T-cell (primary cell): ENCODE measurements around the gene TNFRSF12A. TPM values are rescaled to one million over a fixed set of nuclear protein-coding genes. Genes with fewer than 3 reads are reported as not detected.
"Not testable (repeated sequence)": the region's sequence is repeated elsewhere in the genome, so short reads cannot be mapped to it uniquely, and the experiment has no call there.

Experiments used
- ATAC-seq, 4 experiments: fragments of 200-7000 bp in 3 of 4; fragments of 150-1000 bp in 1 of 4; cut with Tn5 transposase; replicated peaks in 1 of 4; 1 replicate in 3 of 4; 2 replicates in 1 of 4; pipeline ENCODE4 v1.10.0; 2021; ENCODE audit warnings: moderate library complexity in 3 of 4, mild to moderate bottlenecking in 2 of 4, moderate number of reproducible peaks in 1 of 4
- CTCF ChIA-PET, 2 donors: fragments of 300-600 bp; sonication (Branson Sonifier 250); formaldehyde crosslinking; loops; one replicate each; lab custom pipeline; 2022; ENCODE audit warnings: antibody characterized with exemption in 2 of 2; lab: Charles Lee
- POLR2A ChIA-PET, 2 donors: fragments of 300-600 bp; sonication (Branson Sonifier 250); formaldehyde crosslinking; loops; one replicate each; lab custom pipeline; 2022; ENCODE audit warnings: antibody characterized with exemption in 2 of 2; lab: Charles Lee
- DNase-seq, 35 experiments: peaks; one replicate each; pipeline versions ENCODE4 v3.0.0 to v3.0.0-alpha.2; 2013 to 2023
- H3K27ac ChIP-seq: one replicate; pipeline ENCODE4 v1.5.1; 2013; ENCODE audit warnings: low read length
- H3K27me3 ChIP-seq, 2 experiments: replicated peaks in 1 of 2; 1 replicate in 1 of 2; 2 replicates in 1 of 2; pipeline versions ENCODE4 v1.6.1 to v1.7.0; 2013; ENCODE audit warnings: low read length in 1 of 2, mixed read lengths in 1 of 2; ENCODE audit not compliant: control insufficient read depth in 2 of 2, insufficient read depth in 2 of 2; ENCODE audit errors: extremely low read depth in 1 of 2
- H3K36me3 ChIP-seq, 2 donors: 1 replicate in 1 of 2; 2 replicates in 1 of 2; pipeline versions ENCODE4 v1.6.1 to v1.7.0; 2013; ENCODE audit warnings: low read length in 1 of 2; ENCODE audit not compliant: control insufficient read depth in 2 of 2, insufficient read depth in 1 of 2; ENCODE audit errors: extremely low read depth in 1 of 2
- H3K4me1 ChIP-seq, 2 experiments: 1 replicate in 1 of 2; 2 replicates in 1 of 2; pipeline versions ENCODE4 v1.6.1 to v1.7.0; 2013; ENCODE audit warnings: low read length in 2 of 2, mixed read lengths in 1 of 2; ENCODE audit not compliant: insufficient read depth in 2 of 2, control insufficient read depth in 1 of 2; ENCODE audit errors: extremely low read depth in 1 of 2
- H3K4me3 ChIP-seq, 2 donors: 1 replicate in 1 of 2; 2 replicates in 1 of 2; pipeline versions ENCODE4 v1.5.1 to v1.7.0; 2013; ENCODE audit warnings: mild to moderate bottlenecking in 2 of 2, low read length in 1 of 2, moderate library complexity in 1 of 2; ENCODE audit not compliant: control insufficient read depth in 1 of 2; ENCODE audit errors: extremely low read depth in 1 of 2
- H3K9me3 ChIP-seq: 2 replicates; pipeline ENCODE4 v1.7.0; 2013
- H3K27ac Mint-ChIP-seq, 2 donors: one replicate each; pipeline ENCODE4 v1.8.0; 2020 to 2021; ENCODE audit warnings: mild to moderate bottlenecking in 2 of 2, mixed read lengths in 2 of 2
- H3K27me3 Mint-ChIP-seq, 2 donors: one replicate each; pipeline ENCODE4 v1.8.0; 2021 to 2022; ENCODE audit warnings: mixed read lengths in 2 of 2
- H3K36me3 Mint-ChIP-seq: one replicate; pipeline ENCODE4 v1.8.0; 2021; ENCODE audit warnings: mixed read lengths
- H3K4me1 Mint-ChIP-seq, 3 donors: one replicate each; pipeline ENCODE4 v1.8.0; 2020 to 2022; ENCODE audit warnings: mixed read lengths in 3 of 3, mild to moderate bottlenecking in 1 of 3
- H3K4me3 Mint-ChIP-seq, 3 donors: one replicate each; pipeline ENCODE4 v1.8.0; 2020 to 2022; ENCODE audit warnings: mild to moderate bottlenecking in 3 of 3, mixed read lengths in 3 of 3, moderate library complexity in 3 of 3
- H3K9me3 Mint-ChIP-seq, 3 donors: one replicate each; pipeline ENCODE4 v1.8.0; 2020 to 2022; ENCODE audit warnings: mixed read lengths in 3 of 3
- WGBS: methylation state at CpG from one replicate; pipeline ENCODE4 v1.1.5; 2013; ENCODE audit warnings: missing lambda C conversion rate; ENCODE audit not compliant: insufficient coverage; 5-methylcytosine and 5-hydroxymethylcytosine counted together
- total RNA-seq, 35 experiments: library from RNA in 6 of 35; stranded (reverse) in 6 of 35; fragments of 120-200 nt in 1 of 35; gene quantifications; one replicate each; pipeline versions ENCODE4 v1.2.1 to v1.2.4 and lab custom pipeline; 2013 to 2026

Gene TNFRSF12A
- total RNA-seq, 5 donors from 2014 or later (not counting 1 experiment from before 2014, with no cell fraction given) = 0.43 to 3.7 (median 2.5) TPM

- Mint-ChIP-seq H3K27ac (peak overlapping the region; percentile 9 to 55), H3K4me1 (peaks cover 29 to 47% (median 44%) of the 10 kb centered on the region in 3 donors), H3K4me3 (no peak overlapping the region), H3K36me3 (peaks cover 13% of the 10 kb centered on the region), H3K9me3 (no peaks in the 10 kb centered on the region), H3K27me3 (peaks cover 0 to 6% of the 10 kb centered on the region in 2 donors)
- DNase-seq (no peak), ATAC-seq (no peak)
- peaks cover 2 to 7% of the 10 kb centered on the region in 2 donors for H3K36me3 ChIP-seq
- CTCF ChIA-PET = interaction anchor here in 1 of 2 donors (0.6 to 1.6 kb wide), 2 partner anchors 66 to 79 kb away, joined by 4 read pairs; no protein-coding TSS in a partner anchor
- H3K27me3 ChIP-seq = peaks cover 0 to 32% of the 10 kb centered on the region in 2 experiments
- peaks cover 8 to 40% of the 10 kb centered on the region in 2 experiments for H3K4me1 ChIP-seq
- 25% methylated on average over 1 of the region's 4 CpGs for WGBS
- POLR2A ChIA-PET = interaction anchor here in 1 of 2 donors (0.6 kb wide), 1 partner anchor 33 kb away, joined by 3 read pairs; no protein-coding TSS in a partner anchor
- no peaks in the 10 kb centered on the region for H3K9me3 ChIP-seq
- no peak overlapping the region for H3K4me3 ChIP-seq
- no peak overlapping the region for H3K27ac ChIP-seq
Measured at GRCh38 chr16:3051009-3051408, 30.8 kb downstream of the TNFRSF12A start.

GRCh38 chr16:3051494-3051893 lies 31.3 kb downstream of the TNFRSF12A start:
- H3K27ac ChIP-seq = no peak overlapping the region
- peaks cover 0 to 6% of the 10 kb centered on the region in 2 donors for H3K27me3 Mint-ChIP-seq
- DNase-seq (no peak), ATAC-seq (no peak)
- no peaks in the 10 kb centered on the region for H3K9me3 Mint-ChIP-seq
- peaks cover 8 to 40% of the 10 kb centered on the region in 2 experiments for H3K4me1 ChIP-seq
- H3K36me3 Mint-ChIP-seq = peaks cover 13% of the 10 kb centered on the region
- CTCF ChIA-PET = interaction anchor here in 1 of 2 donors (0.6 to 1.6 kb wide), 2 partner anchors 50 to 78 kb away, joined by 3 to 4 read pairs; no protein-coding TSS in a partner anchor
- H3K9me3 ChIP-seq = no peaks in the 10 kb centered on the region
- peak overlapping the region in 1 of 2 donors; percentile 9 for H3K27ac Mint-ChIP-seq
- H3K27me3 ChIP-seq = peaks cover 0 to 27% of the 10 kb centered on the region in 2 experiments
- no peak overlapping the region for H3K4me3 ChIP-seq
- peaks cover 2 to 7% of the 10 kb centered on the region in 2 donors for H3K36me3 ChIP-seq
- POLR2A ChIA-PET = interaction anchor here (0.6 to 0.7 kb wide), 2 partner anchors 32 to 83 kb away, joined by 3 read pairs; partner anchors contain the start of gene ZNF213 (in 1 of the 2)
- H3K4me1 Mint-ChIP-seq = peaks cover 29 to 50% (median 45%) of the 10 kb centered on the region in 3 donors
- 100% methylated on average over 4 of the region's 9 CpGs for WGBS
- no peak overlapping the region for H3K4me3 Mint-ChIP-seq

- DNase-seq, POLR2A ChIA-PET, CTCF ChIA-PET, H3K27ac ChIP-seq, H3K9me3 ChIP-seq, H3K9me3 Mint-ChIP-seq, H3K36me3 ChIP-seq, H3K4me3 ChIP-seq, H3K27me3 Mint-ChIP-seq, H3K4me3 Mint-ChIP-seq: not testable (repeated sequence)
- Mint-ChIP-seq H3K4me1 (peaks cover 34 to 59% (median 54%) of the 10 kb centered on the region in 3 donors), H3K27ac (peak overlapping the region in 1 of 2 donors; percentile 73), H3K36me3 (peaks cover 13% of the 10 kb centered on the region)
- WGBS = 77% methylated on average over 3 of the region's 12 CpGs
- peak; percentile 38 to 63 (median 52) for ATAC-seq
- Histone ChIP-seq H3K27me3 (peaks cover 0 to 15% of the 10 kb centered on the region in 2 experiments), H3K4me1 (peaks cover 8 to 43% of the 10 kb centered on the region in 2 experiments)
Measured at GRCh38 chr16:3052571-3053329, 32.6 kb downstream of the TNFRSF12A start.

GRCh38 chr16:3053330-3053710 lies 33.2 kb downstream of the TNFRSF12A start:
- peaks cover 13% of the 10 kb centered on the region for H3K36me3 Mint-ChIP-seq
- H3K36me3 ChIP-seq, H3K27me3 ChIP-seq, H3K9me3 Mint-ChIP-seq, H3K27ac ChIP-seq, H3K27me3 Mint-ChIP-seq, POLR2A ChIA-PET, H3K4me3 ChIP-seq, CTCF ChIA-PET, H3K9me3 ChIP-seq: not testable (repeated sequence)
- DNase-seq = peak in 2 of 35 experiments; percentile 32 to 41
- H3K4me1 ChIP-seq = peaks cover 8 to 48% of the 10 kb centered on the region in 2 experiments
- WGBS = no CpG with 5 or more reads among the region's 13 CpGs
- peak overlapping the region in 1 of 2 donors; percentile 3 for H3K27ac Mint-ChIP-seq
- H3K4me3 Mint-ChIP-seq = peak overlapping the region in 1 of 3 donors; percentile 5
- ATAC-seq = peak; percentile 49 to 63 (median 52)
- peaks cover 34 to 58% (median 49%) of the 10 kb centered on the region in 3 donors for H3K4me1 Mint-ChIP-seq

GRCh38 chr16:3054965-3055733 lies 35.0 kb downstream of the TNFRSF12A start:
- peaks cover 5 to 7% of the 10 kb centered on the region in 2 donors for H3K36me3 ChIP-seq
- Mint-ChIP-seq H3K9me3 (no peaks in the 10 kb centered on the region), H3K4me3 (peak overlapping the region; percentile 37 to 88 (median 39)), H3K36me3 (peaks cover 13% of the 10 kb centered on the region), H3K27ac (peak overlapping the region; percentile 84 to 93), H3K4me1 (peaks cover 41 to 60% (median 50%) of the 10 kb centered on the region in 3 donors), H3K27me3 (no peaks in the 10 kb centered on the region)
- DNase-seq (peak in 1 of 35 experiments; percentile 40), ATAC-seq (peak in 1 of 4 experiments; percentile 17)
- ChIA-PET CTCF (no interaction called here), POLR2A (no interaction called here)
- no peaks in the 10 kb centered on the region for H3K9me3 ChIP-seq
- H3K27me3 ChIP-seq = peaks cover 0 to 2% of the 10 kb centered on the region in 2 experiments
- H3K4me1 ChIP-seq = peaks cover 13 to 56% of the 10 kb centered on the region in 2 experiments
- H3K27ac ChIP-seq = peak overlapping the region; percentile 11
- WGBS = 58% methylated on average over 14 of the region's 17 CpGs
- no peak overlapping the region for H3K4me3 ChIP-seq

- H3K9me3 ChIP-seq, CTCF ChIA-PET, H3K36me3 ChIP-seq, DNase-seq, H3K9me3 Mint-ChIP-seq, H3K27me3 ChIP-seq, ATAC-seq, H3K27me3 Mint-ChIP-seq, POLR2A ChIA-PET, H3K4me3 ChIP-seq: not testable (repeated sequence)
- Histone ChIP-seq H3K27ac (peak overlapping the region; percentile 11), H3K4me1 (peaks cover 13 to 61% of the 10 kb centered on the region in 2 experiments)
- H3K4me3 Mint-ChIP-seq = peak overlapping the region; percentile 24 to 88 (median 37)
- peak overlapping the region; percentile 84 to 93 for H3K27ac Mint-ChIP-seq
- WGBS = 97% methylated on average over 8 of the region's 9 CpGs
- peaks cover 13% of the 10 kb centered on the region for H3K36me3 Mint-ChIP-seq
- H3K4me1 Mint-ChIP-seq = peaks cover 43 to 62% (median 49%) of the 10 kb centered on the region in 3 donors
Measured at GRCh38 chr16:3055734-3056115, 35.6 kb downstream of the TNFRSF12A start.
